HG03108 (cell line): ENCODE measurements around the gene GRP.
"Not testable (repeated sequence)": the region's sequence is repeated elsewhere in the genome, so short reads cannot be mapped to it uniquely, and the experiment has no call there.

Source experiments
- ATAC-seq: cut with Tn5 transposase; IDR thresholded peaks from one replicate; pipeline ENCODE4 v1.9.1; 2021; ENCODE audit warnings: moderate library complexity; ENCODE audit not compliant: unreplicated experiment

Gene GRP

GRCh38 chr18:59228351-59228750 is 8.4 kb downstream of the GRP start:
- no peak for ATAC-seq

GRCh38 chr18:59229191-59229590 is 9.2 kb downstream of the GRP start:
- ATAC-seq = no peak

GRCh38 chr18:59229701-59230443 is 9.9 kb downstream of the GRP start:
- no peak for ATAC-seq

GRCh38 chr18:59231114-59231513 is 11.2 kb downstream of the GRP start:
- ATAC-seq = no peak

GRCh38 chr18:59231877-59232276 is 11.9 kb downstream of the GRP start:
- no peak for ATAC-seq

DNA sequence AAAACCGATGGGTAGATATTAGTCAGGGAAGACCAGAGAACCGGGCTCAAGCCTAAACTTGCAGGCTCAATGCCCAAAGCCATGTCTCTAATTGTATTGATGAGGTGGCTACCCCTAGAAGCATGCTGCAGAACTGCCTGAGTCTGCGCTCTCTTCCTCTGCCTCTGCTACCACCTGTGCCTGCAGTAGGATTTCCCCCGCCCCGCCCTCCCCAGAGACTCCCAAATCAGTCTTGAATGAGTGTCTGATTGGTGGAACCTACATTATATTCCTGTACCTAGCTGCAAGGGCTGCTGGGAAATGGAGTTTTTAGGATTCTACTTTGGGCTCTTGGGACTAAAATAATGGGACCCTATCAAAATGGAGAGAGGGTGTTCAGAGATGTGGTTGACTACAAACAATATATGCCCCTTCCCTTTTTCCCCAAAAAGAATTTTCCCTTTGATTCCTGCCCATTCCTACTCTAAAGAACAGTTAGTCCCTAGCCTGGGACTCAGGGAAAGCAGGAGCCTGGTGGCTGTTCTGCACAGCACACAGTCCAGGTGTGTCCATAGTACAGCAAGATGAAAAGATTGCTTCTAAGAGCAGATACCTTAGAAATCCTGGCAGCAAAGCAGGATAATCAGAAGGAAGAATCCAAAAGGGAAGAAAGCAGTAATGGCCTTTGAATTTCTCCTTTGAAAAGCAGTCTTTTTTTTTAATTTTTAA is 12.5 kb downstream of the GRP start:
- no peak for ATAC-seq

DNA sequence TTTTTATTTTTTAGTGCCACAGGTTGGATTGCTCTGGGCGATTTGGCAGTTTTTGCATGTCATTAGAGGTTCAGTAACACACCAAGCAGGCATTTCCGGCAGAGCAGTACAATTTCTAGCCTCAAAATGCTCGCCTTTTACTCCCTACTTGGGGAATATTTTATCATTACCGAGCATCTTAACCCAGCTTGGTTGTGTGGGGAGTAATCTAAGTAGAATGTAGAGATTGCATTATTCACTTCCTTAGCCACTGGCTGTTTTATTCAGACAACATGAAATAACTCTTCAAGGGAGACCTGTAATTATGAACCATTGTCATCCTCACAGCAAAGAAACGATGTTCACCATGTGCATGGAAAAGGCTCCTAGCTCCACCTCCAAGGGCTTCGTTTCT is 13.1 kb downstream of the GRP start:
- no peak for ATAC-seq

- no peak for ATAC-seq
Measured at GRCh38 chr18:59238385-59238784, 18.4 kb downstream of the GRP start.

DNA sequence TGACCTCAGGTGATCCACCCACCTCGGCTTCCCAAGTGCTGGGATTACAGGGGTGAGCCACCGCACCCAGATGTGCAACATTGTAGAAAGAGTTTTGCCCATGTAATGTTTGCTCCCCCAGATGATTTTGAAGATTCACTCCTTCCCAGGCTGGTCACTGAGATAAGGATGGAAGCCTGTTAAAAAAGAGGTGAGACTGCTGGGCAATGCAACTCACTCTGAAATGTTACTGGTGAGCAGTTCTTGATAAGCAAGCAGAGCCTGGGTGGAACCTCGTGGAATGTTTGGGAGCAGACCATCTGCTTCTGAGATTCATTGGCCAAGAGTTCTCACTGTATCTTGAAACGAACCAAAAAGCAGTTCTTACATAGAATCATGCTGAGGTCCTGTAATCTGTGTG is 19.7 kb downstream of the GRP start:
- ATAC-seq = no peak

DNA sequence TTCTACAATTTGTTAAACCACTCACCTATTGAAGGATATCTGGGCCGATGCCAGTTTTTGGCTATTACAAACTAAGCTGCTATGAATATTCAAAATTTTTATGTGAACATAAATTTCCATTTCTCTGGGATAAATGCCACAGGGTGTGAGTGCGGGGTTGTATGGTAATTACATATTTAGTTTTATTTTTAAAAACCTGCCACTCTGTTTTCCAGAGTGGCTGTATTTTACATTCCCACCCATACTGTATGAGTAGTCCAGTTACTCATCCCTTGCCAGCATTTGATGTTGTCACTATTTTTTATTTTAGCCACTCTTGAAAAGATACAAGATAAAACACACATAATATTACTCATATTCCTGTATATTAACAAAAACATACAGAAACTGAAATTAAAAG is 22.9 kb downstream of the GRP start:
- ATAC-seq = no peak

DNA sequence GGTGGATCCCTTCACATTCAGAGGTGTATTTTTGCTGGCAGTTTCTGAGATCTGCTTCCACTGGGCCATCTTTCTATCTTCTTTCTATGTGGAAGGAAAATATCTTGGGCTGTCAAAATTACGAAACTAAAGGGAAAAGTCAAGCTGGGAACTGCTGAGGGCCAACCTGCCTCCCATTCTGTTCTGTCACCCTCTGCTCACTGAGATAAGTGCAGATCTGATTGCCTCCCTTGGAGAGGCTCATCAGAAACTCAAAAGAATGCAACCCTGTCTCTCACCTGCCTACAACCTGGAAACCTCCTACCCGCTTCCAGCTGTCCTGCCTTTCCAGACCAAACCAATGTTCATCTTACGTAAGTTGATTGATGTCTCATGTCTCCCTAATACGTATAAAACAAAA is 26.8 kb downstream of the GRP start:
- no peak for ATAC-seq

DNA sequence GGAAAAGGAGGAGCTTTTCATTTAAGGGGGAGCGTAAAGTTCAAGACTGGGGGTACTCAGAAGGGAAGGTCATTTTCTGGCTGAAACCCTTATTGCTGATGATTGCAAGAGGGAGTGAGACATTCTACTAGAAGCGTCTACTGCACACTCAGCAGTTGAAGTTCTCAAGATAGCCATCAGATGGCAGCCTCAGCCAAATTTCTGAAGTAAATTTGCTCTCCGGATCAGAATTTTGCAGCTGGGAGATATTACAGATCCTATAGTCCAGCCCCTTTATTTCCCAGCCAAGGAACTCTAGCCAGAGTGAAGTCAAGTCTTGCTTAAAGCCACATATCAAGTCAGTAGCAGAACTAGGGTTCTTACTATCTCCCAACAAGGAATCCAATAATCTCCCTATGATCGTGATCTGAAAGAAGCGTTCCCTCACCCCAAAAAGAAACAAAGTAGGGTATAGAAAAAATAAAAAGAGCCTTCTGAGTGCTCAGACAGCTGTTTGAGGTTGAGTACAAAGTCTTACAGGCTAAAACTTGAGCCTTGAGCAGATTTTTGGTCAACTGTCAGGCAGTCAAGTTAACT is 29.3 kb downstream of the GRP start:
- ATAC-seq = no peak

- ATAC-seq = not testable (repeated sequence)
Measured at GRCh38 chr18:59255491-59255890, 35.5 kb downstream of the GRP start.

DNA sequence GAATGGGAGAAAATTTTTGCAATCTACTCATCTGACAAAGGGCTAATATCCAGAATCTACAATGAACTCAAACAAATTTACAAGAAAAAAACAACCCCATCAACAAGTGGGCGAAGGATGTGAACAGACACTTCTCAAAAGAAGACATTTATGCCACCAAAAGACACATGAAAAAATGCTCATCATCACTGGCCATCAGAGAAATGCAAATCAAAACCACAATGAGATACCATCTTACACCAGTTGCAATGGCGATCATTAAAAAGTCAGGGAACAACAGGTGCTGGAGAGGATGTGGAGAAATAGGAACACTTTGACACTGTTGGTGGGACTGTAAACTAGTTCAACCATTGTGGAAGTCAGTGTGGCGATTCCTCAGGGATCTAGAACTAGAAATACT is 41.9 kb downstream of the GRP start:
- not testable (repeated sequence) for ATAC-seq

DNA sequence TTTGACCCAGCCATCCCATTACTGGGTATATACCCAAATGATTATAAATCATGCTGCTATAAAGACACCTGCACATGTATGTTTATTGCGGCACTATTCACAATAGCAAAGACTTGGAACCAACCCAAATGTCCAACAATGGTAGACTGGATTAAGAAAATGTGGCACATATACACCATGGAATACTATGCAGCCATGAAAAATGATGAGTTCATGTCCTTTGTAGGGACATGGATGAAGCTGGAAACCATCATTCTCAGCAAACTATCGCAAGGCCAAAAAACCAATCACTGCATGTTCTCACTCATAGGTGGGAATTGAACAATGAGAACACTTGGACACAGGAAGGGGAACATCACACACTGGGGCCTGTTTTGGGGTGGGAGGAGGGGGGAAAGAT is 42.3 kb downstream of the GRP start:
- not testable (repeated sequence) for ATAC-seq

DNA sequence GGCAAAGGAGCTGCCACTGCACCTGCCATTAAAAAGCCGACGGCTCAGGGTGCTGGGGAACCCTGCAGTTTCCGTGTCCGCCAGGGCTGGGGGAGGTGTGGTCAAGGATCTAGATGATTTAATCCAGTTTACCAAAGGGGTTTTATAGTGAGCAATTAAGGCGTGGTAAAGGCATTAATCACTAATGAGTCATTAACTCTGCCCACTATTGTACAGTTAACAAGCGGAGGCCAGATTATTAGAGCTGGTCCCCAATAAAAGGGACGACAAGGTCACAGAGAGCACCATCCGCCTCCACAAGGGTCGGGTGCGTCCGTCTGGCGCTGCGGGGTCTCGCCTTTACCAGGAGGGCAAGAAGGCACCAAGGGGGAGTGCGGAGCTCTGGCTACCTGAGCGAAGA is 43.7 kb downstream of the GRP start:
- ATAC-seq = no peak

DNA sequence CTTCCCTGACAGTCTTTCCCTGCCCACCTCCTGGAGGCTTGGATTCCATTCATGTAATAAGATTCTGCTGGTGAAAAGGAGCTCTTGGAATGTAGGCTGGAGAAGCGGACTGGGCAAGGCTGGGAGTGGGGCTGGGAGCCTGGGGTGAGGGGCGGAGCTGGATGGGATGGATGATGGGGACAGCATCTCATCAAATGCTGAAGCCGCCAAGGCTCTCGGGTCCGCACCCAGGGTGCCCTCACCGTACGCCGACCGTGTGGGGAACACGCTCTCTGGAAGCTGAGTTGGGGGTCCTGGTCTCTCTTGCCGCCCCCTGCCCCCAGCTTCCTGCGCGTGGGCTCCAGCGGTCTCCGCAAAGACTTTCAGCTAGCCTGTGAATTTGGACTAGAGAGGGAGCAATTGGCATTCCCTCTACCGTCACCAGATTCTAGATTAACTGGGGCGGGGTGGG is 44.2 kb downstream of the GRP start:
- ATAC-seq = no peak

DNA sequence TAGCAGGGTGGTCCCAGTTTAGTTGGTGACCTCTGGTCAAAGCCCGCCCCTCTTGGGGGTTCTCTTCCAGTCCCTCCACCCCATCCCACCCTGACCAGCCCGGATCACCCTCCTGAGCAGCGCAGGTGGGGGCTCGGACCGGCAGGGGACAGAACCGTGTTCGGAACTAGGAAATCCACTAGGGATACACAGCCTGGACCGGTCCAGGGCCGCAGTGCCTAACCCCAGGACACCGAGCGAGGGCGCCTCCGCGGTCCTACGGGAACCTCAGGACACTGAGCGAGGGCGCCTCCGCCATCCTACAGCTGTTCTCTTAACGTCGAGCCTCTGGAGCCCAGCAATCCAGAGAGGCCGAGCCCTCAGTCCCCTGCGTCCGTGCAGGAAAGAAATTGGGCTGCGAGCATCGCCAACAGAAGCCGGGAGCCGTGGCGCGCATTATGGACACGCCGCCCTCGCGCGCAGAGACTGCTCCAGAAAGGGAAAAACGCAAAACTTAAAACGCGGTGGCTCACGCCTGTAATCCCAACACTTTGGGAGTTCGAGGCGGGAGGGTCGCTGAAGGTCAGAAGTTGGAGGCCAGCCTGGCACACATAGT is 44.8 kb downstream of the GRP start:
- ATAC-seq = no peak

- ATAC-seq = no peak
Measured at GRCh38 chr18:59265246-59265973, 45.5 kb downstream of the GRP start.

- ATAC-seq = no peak
Measured at GRCh38 chr18:59265974-59266369, 46.0 kb downstream of the GRP start.

DNA sequence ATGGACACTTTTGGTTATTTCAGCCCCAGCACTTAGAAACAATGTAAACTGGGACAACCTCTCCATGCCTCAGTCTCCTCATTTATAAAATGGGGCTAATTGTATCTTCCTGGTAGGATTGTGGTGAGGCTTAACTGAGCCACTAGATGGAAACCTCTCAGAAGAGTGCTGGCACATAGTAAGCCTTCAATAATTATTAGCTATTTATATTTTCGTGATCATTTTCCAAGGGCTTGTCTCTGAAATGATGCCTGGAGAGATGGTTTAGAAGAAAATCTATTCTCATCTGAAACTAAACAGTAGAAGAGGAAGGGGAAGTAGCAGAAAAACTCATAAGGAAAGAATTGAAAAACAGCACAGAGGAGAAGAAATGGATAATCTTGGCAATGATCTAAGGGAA is 46.5 kb downstream of the GRP start:
- no peak for ATAC-seq
